GM12878 (cell line): ENCODE data around the gene NPTX1.

Source experiments
- EGR1 ChIP-seq, 2 experiments: IDR thresholded peaks; 1 replicate in 1 of 2; 2 replicates in 1 of 2; pipeline ENCODE4 v1.6.1; 2011 to 2012; ENCODE audit warnings: low read depth in 2 of 2, low read length in 2 of 2, borderline replicate concordance in 1 of 2, mild to moderate bottlenecking in 1 of 2, moderate library complexity in 1 of 2
- TF ChIP-seq, protein P1 (sequence below), 3 experiments: IDR thresholded peaks in 2 of 3; conservative IDR thresholded peaks in 1 of 3; 2 replicates each; pipeline ENCODE4 v1.5.1; 2011; ENCODE audit warnings: low read depth in 3 of 3, low read length in 3 of 3, mild to moderate bottlenecking in 3 of 3, control low read depth in 2 of 3, moderate library complexity in 2 of 3, inconsistent platforms in 1 of 3, mixed read lengths in 1 of 3; ENCODE audit not compliant: control insufficient read depth in 2 of 3, insufficient read depth in 1 of 3; ENCODE audit errors: extremely low read depth in 1 of 3
- TF ChIP-seq, protein P2 (sequence below): fragments of 450-650 bp; IDR thresholded peaks from 2 replicates; pipeline ENCODE4 v1.6.1; 2016; ENCODE audit warnings: mild to moderate bottlenecking

DNA sequence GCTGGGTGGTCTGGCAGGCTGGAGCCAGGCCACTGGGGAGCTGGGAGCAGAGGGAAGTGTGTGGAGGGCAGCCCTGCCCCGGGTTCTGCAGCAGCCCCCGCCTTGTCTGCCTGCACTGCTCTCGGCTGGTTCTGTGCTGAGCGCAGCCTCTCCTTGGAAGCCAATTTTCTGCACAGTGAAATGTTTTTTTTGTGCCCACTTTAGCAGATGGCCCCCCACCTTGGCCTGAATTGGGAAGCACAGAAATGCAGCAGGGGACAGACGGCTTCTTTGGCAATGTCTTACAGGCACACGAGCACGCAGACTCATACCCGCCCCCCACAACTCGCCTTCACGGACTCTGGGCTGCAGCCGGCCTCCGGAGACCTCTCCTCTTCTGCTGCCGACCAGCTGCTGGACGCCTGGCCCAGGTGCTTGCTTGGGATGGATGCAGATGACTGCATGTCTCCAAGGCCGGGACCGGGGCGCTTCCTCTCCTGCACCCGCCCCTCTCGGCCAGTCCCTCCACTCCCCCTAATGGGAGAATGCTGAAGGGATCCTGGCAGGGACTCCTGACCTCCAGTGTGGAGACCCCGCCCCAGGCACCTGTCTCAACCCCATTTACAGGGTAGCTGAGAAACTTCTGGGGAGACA, 14.8 kb downstream of the NPTX1 start:
- TF ChIP-seq, protein P1, sequence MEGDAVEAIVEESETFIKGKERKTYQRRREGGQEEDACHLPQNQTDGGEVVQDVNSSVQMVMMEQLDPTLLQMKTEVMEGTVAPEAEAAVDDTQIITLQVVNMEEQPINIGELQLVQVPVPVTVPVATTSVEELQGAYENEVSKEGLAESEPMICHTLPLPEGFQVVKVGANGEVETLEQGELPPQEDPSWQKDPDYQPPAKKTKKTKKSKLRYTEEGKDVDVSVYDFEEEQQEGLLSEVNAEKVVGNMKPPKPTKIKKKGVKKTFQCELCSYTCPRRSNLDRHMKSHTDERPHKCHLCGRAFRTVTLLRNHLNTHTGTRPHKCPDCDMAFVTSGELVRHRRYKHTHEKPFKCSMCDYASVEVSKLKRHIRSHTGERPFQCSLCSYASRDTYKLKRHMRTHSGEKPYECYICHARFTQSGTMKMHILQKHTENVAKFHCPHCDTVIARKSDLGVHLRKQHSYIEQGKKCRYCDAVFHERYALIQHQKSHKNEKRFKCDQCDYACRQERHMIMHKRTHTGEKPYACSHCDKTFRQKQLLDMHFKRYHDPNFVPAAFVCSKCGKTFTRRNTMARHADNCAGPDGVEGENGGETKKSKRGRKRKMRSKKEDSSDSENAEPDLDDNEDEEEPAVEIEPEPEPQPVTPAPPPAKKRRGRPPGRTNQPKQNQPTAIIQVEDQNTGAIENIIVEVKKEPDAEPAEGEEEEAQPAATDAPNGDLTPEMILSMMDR (IDR thresholded peaks at IDR 0.05 in 2 of 3, conservative IDR thresholded peaks at IDR 0.05 in 1 of 3; ENCODE audit: control insufficient read depth in 2 of 3, extremely low read depth in 1 of 3, insufficient read depth in 1 of 3, low read depth in 3 of 3, low read length in 3 of 3): no peak
- TF ChIP-seq, protein P2, sequence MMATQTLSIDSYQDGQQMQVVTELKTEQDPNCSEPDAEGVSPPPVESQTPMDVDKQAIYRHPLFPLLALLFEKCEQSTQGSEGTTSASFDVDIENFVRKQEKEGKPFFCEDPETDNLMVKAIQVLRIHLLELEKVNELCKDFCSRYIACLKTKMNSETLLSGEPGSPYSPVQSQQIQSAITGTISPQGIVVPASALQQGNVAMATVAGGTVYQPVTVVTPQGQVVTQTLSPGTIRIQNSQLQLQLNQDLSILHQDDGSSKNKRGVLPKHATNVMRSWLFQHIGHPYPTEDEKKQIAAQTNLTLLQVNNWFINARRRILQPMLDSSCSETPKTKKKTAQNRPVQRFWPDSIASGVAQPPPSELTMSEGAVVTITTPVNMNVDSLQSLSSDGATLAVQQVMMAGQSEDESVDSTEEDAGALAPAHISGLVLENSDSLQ: no peak
- TF ChIP-seq EGR1 (IDR thresholded peaks at IDR 0.05; ENCODE audit: borderline replicate concordance in 1 of 2, low read depth in 2 of 2, low read length in 2 of 2): no peak
